Measurements from ENCODE around the gene ARL13B. TPM values are rescaled to one million over a fixed set of nuclear protein-coding genes. Genes with fewer than 3 reads are reported as not detected.

ARL13B gene
- total and polyA plus RNA-seq, 2 of the 8 experiments (the other 6 are each of a cell fraction or from before 2014, with no cell fraction given) = 1.5 to 12.7 TPM

DNA sequence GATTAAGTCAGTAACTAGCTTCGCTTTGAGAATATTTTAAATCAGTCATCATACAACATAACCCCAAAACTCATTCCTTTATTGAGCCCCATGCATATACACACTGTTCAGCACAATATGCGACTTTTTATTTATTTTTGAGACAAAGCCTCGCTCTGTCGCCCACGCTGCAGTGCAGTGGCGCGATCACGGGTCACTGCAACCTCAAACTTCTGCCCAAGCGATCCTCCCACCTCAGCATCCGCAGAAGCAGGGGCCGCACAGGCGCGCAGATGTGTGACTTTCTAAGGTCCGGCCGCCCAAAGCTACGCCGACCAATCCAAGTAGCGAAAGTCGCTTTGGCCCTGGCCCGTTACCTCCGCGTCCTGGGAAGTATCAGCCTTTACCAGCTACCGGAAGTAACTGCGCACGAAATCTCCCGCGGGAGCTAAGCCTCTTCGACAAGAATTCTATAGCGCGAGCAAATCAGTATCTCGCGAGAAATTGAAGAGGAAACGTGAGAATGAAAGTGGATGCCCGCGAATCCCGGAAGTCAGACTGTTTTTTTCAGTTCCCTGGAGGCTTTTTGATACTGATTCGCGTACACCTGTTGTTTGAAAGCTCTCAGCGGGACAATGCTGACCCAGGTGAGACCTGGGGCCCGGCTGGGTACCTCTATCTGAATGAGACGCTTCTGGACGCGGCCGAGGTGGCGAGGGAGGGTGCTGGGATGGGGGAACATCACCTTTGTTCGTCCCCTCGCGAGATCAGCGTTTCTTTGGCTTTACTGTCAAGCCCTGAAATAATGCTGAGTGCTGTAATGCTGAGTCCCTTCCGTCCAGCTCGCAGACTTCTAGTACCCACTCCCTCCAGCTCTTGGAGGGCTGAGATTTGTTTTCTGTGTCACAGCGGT, 82.8 kb downstream of the ARL13B start, which contains the start of the genes DHFR2 and NSUN3 (continued):
- no peak for TF ChIP-seq FOSL1 (IDR thresholded peaks at IDR 0.05; ENCODE audit: insufficient read depth, low read depth, low read length)
- TF ChIP-seq YY1 (IDR thresholded peaks at IDR 0.05; ENCODE audit: low read depth, low read length) = no peak
- peak; percentile 93 for TF ChIP-seq KDM1A (IDR thresholded peaks at IDR 0.05; ENCODE audit: borderline replicate concordance, low read length)
- peak; percentile 71 for TF ChIP-seq KDM4A (IDR thresholded peaks at IDR 0.05; ENCODE audit: low read depth, low read length, severe bottlenecking)
- no peak for TF ChIP-seq RAD21 (IDR thresholded peaks at IDR 0.05 in 1 of 2, conservative IDR thresholded peaks at IDR 0.05 in 1 of 2; ENCODE audit: low read depth in 2 of 2, low read length in 2 of 2)
- TF ChIP-seq BACH1 (IDR thresholded peaks at IDR 0.05; ENCODE audit: low read length) = no peak
- TF ChIP-seq SIRT6 (IDR thresholded peaks at IDR 0.05; ENCODE audit: low read length) = no peak
- no peak for TF ChIP-seq BCL11A (IDR thresholded peaks at IDR 0.05; ENCODE audit: low read depth in 2 of 2, low read length in 2 of 2)
- TF ChIP-seq CBX8 (IDR thresholded peaks at IDR 0.05; ENCODE audit: borderline replicate concordance, low read depth, low read length) = no peak
- TF ChIP-seq, protein P1, sequence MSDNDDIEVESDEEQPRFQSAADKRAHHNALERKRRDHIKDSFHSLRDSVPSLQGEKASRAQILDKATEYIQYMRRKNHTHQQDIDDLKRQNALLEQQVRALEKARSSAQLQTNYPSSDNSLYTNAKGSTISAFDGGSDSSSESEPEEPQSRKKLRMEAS (IDR thresholded peaks at IDR 0.05) = no peak; the same call in 1 of the 2 replicates
- TF ChIP-seq, protein P2, sequence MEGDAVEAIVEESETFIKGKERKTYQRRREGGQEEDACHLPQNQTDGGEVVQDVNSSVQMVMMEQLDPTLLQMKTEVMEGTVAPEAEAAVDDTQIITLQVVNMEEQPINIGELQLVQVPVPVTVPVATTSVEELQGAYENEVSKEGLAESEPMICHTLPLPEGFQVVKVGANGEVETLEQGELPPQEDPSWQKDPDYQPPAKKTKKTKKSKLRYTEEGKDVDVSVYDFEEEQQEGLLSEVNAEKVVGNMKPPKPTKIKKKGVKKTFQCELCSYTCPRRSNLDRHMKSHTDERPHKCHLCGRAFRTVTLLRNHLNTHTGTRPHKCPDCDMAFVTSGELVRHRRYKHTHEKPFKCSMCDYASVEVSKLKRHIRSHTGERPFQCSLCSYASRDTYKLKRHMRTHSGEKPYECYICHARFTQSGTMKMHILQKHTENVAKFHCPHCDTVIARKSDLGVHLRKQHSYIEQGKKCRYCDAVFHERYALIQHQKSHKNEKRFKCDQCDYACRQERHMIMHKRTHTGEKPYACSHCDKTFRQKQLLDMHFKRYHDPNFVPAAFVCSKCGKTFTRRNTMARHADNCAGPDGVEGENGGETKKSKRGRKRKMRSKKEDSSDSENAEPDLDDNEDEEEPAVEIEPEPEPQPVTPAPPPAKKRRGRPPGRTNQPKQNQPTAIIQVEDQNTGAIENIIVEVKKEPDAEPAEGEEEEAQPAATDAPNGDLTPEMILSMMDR (IDR thresholded peaks at IDR 0.05; ENCODE audit: control extremely low read depth in 1 of 3, insufficient read depth in 1 of 3, low read depth in 1 of 3, low read length in 3 of 3) = no peak
- peak; percentile 52 for TF ChIP-seq POLR2AphosphoS5 (IDR thresholded peaks at IDR 0.05; ENCODE audit: low read depth, low read length)
- peak; percentile 5; the same call in 1 of the 2 replicates for TF ChIP-seq KDM5A (IDR thresholded peaks at IDR 0.05; ENCODE audit: low read length)
- TF ChIP-seq EP300 (IDR thresholded peaks at IDR 0.05; ENCODE audit: borderline replicate concordance in 1 of 2, low read depth in 2 of 2, low read length in 2 of 2) = no peak
- no peak for TF ChIP-seq SIX5 (IDR thresholded peaks at IDR 0.05; ENCODE audit: low read depth, low read length)
- TF ChIP-seq SP4 (IDR thresholded peaks at IDR 0.05; ENCODE audit: low read length) = no peak
- TF ChIP-seq, protein P3, sequence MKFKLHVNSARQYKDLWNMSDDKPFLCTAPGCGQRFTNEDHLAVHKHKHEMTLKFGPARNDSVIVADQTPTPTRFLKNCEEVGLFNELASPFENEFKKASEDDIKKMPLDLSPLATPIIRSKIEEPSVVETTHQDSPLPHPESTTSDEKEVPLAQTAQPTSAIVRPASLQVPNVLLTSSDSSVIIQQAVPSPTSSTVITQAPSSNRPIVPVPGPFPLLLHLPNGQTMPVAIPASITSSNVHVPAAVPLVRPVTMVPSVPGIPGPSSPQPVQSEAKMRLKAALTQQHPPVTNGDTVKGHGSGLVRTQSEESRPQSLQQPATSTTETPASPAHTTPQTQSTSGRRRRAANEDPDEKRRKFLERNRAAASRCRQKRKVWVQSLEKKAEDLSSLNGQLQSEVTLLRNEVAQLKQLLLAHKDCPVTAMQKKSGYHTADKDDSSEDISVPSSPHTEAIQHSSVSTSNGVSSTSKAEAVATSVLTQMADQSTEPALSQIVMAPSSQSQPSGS (IDR thresholded peaks at IDR 0.05; ENCODE audit: low read length) = peak; percentile 69; the same call in 1 of the 2 replicates
- TF ChIP-seq TBP (IDR thresholded peaks at IDR 0.05; ENCODE audit: low read depth, low read length) = peak; percentile 51
- peak; percentile 97 for TF ChIP-seq CHD2 (IDR thresholded peaks at IDR 0.05; ENCODE audit: low read length)
